ENCODE measurements around the gene SMPDL3A. TPM values are rescaled to one million over a fixed set of nuclear protein-coding genes. Genes with fewer than 3 reads are reported as not detected.

The SMPDL3A gene
- total and polyA plus RNA-seq, 2 of the 13 experiments (the other 11 are each of a cell fraction or from before 2014, with no cell fraction given), result 7.8 to 17.3 TPM

DNA sequence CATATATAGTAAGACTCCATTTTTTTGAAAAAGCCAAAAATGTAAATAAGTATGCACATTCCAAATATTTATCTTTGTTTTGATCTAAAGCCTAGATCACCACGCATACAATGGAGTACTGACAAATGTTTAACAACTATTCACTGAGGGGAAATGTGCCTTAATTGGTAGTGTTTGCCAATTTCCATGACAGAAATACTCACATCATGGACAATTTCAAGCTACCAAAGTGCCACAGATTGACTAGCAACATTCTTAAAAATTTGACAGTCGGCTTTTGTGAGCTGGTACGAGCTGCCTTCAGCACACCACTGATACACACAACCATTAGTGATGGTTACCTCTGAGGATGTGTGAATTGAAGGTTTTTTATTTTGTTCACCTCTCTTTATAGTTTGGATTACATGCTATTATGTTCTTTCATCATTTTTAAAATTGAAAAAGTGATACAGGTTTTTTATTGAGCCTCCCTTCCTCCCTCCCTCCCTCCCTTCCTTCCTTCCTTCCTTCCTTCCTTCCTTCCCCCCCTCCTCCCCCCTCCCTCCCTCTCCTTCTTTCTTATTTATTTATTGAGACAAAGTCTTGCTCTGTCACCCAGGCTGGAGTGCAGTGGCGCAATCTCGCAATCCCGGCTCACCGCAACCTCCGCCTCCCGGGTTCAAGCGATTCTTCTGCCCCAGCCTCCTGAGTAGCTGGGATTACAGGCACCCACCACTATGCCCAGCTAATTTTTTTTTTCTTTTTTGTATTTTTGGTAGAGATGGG is 19.2 kb downstream of the SMPDL3A start:
- Histone ChIP-seq H3K27ac (ENCODE audit: extremely low read length, insufficient read depth, low read length) (no peak overlapping the region), H3K4me2 (ENCODE audit: low read depth, low read length) (no peak overlapping the region), H3K27me3 (ENCODE audit: control insufficient read depth in 1 of 2, insufficient read depth in 2 of 2, low read length in 2 of 2) (no peaks in the 10 kb centered on the region), H3K4me3 (replicated peaks in 1 of 3; ENCODE audit: insufficient read depth in 1 of 3, low read depth in 2 of 3, low read length in 3 of 3) (no peak overlapping the region), H2AFZ (ENCODE audit: low read length) (no peak overlapping the region), H3K79me2 (ENCODE audit: insufficient read depth, low read length) (no peaks in the 10 kb centered on the region), H4K20me1 (ENCODE audit: insufficient read depth, low read length) (no peaks in the 10 kb centered on the region), H3K9me3 (ENCODE audit: low read length) (no peaks in the 10 kb centered on the region), H3K9ac (ENCODE audit: insufficient read depth, low read depth, low read length) (no peak overlapping the region), H3K36me3 (replicated peaks in 1 of 2; ENCODE audit: control insufficient read depth in 1 of 2, insufficient read depth in 2 of 2, low read length in 2 of 2) (no peaks in the 10 kb centered on the region; a peak in 1 of 5 replicates), H3K4me1 (ENCODE audit: insufficient read depth, low read length) (no peaks in the 10 kb centered on the region)
- POLR2A ChIA-PET, result interaction anchor here (1.0 to 1.9 kb wide), 2 partner anchors 17 to 19 kb away, joined by 3 to 4 read pairs; no protein-coding TSS in a partner anchor
- in situ Hi-C loops (cut with HindIII; ENCODE audit: extremely low pct_ligation_motif_present, low pct_unique_long_range_greater_than_20kb), result no loop called here
- CTCF ChIA-PET (ENCODE audit: low intra/inter-chr PET ratio, low total read pairs), result no interaction called here
- FAIRE-seq (no peak), DNase-seq (ENCODE audit: low spot score) (no peak), ATAC-seq (no peak)
- intact Hi-C loops (cut with micrococcal nuclease; ENCODE audit: unreplicated experiment), result no loop called here
- 90% methylated on average over 10 of the region's 10 CpGs for WGBS (ENCODE audit: low lambda C conversion rate)
- BruUV-seq (replicated peaks), result no TSS peak
- TF ChIP-seq FOXA3 (CRISPR knock-in tag; IDR thresholded peaks at IDR 0.05), result no peak
- no peak for TF ChIP-seq MAFF (IDR thresholded peaks at IDR 0.05; ENCODE audit: low read depth, low read length)
- no peak for TF ChIP-seq ZNF878 (CRISPR knock-in tag; IDR thresholded peaks at IDR 0.05)
- TF ChIP-seq NFKB2 (CRISPR knock-in tag; IDR thresholded peaks at IDR 0.05; ENCODE audit: borderline replicate concordance), result no peak
- TF ChIP-seq REL (CRISPR knock-in tag; conservative IDR thresholded peaks at IDR 0.05), result no peak
- TF ChIP-seq ADNP (CRISPR knock-in tag; IDR thresholded peaks at IDR 0.05), result no peak
- TF ChIP-seq ZFP90 (CRISPR knock-in tag; IDR thresholded peaks at IDR 0.05; ENCODE audit: borderline replicate concordance), result no peak
- no peak for TF ChIP-seq SATB2 (CRISPR knock-in tag; IDR thresholded peaks at IDR 0.05)
- TF ChIP-seq, protein P1, sequence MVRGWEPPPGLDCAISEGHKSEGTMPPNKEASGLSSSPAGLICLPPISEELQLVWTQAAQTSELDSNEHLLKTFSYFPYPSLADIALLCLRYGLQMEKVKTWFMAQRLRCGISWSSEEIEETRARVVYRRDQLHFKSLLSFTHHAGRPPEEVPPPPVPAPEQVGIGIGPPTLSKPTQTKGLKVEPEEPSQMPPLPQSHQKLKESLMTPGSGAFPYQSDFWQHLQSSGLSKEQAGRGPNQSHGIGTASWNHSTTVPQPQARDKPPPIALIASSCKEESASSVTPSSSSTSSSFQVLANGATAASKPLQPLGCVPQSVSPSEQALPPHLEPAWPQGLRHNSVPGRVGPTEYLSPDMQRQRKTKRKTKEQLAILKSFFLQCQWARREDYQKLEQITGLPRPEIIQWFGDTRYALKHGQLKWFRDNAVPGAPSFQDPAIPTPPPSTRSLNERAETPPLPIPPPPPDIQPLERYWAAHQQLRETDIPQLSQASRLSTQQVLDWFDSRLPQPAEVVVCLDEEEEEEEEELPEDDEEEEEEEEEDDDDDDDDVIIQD (CRISPR knock-in tag; IDR thresholded peaks at IDR 0.05; ENCODE audit: low read depth), result no peak
- TF ChIP-seq FOXO1 (CRISPR knock-in tag; IDR thresholded peaks at IDR 0.05), result no peak
- TF ChIP-seq, protein P2, sequence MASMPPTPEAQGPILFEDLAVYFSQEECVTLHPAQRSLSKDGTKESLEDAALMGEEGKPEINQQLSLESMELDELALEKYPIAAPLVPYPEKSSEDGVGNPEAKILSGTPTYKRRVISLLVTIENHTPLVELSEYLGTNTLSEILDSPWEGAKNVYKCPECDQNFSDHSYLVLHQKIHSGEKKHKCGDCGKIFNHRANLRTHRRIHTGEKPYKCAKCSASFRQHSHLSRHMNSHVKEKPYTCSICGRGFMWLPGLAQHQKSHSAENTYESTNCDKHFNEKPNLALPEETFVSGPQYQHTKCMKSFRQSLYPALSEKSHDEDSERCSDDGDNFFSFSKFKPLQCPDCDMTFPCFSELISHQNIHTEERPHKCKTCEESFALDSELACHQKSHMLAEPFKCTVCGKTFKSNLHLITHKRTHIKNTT (CRISPR knock-in tag; IDR thresholded peaks at IDR 0.05), result no peak
- TF ChIP-seq ZNF235 (CRISPR knock-in tag; IDR thresholded peaks at IDR 0.05; ENCODE audit: borderline replicate concordance), result no peak
- TF ChIP-seq ZIK1 (CRISPR knock-in tag; IDR thresholded peaks at IDR 0.05; ENCODE audit: borderline replicate concordance, low read depth), result no peak
- TF ChIP-seq MEIS1 (CRISPR knock-in tag; IDR thresholded peaks at IDR 0.05; ENCODE audit: borderline replicate concordance), result no peak
- TF ChIP-seq, protein P3, sequence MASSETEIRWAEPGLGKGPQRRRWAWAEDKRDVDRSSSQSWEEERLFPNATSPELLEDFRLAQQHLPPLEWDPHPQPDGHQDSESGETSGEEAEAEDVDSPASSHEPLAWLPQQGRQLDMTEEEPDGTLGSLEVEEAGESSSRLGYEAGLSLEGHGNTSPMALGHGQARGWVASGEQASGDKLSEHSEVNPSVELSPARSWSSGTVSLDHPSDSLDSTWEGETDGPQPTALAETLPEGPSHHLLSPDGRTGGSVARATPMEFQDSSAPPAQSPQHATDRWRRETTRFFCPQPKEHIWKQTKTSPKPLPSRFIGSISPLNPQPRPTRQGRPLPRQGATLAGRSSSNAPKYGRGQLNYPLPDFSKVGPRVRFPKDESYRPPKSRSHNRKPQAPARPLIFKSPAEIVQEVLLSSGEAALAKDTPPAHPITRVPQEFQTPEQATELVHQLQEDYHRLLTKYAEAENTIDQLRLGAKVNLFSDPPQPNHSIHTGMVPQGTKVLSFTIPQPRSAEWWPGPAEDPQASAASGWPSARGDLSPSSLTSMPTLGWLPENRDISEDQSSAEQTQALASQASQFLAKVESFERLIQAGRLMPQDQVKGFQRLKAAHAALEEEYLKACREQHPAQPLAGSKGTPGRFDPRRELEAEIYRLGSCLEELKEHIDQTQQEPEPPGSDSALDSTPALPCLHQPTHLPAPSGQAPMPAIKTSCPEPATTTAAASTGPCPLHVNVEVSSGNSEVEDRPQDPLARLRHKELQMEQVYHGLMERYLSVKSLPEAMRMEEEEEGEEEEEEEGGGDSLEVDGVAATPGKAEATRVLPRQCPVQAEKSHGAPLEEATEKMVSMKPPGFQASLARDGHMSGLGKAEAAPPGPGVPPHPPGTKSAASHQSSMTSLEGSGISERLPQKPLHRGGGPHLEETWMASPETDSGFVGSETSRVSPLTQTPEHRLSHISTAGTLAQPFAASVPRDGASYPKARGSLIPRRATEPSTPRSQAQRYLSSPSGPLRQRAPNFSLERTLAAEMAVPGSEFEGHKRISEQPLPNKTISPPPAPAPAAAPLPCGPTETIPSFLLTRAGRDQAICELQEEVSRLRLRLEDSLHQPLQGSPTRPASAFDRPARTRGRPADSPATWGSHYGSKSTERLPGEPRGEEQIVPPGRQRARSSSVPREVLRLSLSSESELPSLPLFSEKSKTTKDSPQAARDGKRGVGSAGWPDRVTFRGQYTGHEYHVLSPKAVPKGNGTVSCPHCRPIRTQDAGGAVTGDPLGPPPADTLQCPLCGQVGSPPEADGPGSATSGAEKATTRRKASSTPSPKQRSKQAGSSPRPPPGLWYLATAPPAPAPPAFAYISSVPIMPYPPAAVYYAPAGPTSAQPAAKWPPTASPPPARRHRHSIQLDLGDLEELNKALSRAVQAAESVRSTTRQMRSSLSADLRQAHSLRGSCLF (CRISPR knock-in tag; IDR thresholded peaks at IDR 0.05; ENCODE audit: borderline replicate concordance), result no peak
